DOHH2 (cell line): ENCODE measurements around the gene KAT8.

Experiments used
- CTCF ChIP-seq: fragments of 200-600 bp; sonication (generic); IDR thresholded peaks from one replicate; pipeline ENCODE4 v1.5.1; 2014; ENCODE audit warnings: antibody characterized with exemption, mild to moderate bottlenecking, low read depth, low read length; ENCODE audit not compliant: poor library complexity, severe bottlenecking
- EZH2phosphoT487 ChIP-seq: fragments of 200-600 bp; sonication (generic); IDR thresholded peaks from 2 replicates; pipeline ENCODE4 v1.6.1; 2017; ENCODE audit warnings: borderline replicate concordance, mild to moderate bottlenecking, antibody characterized with exemption, low read length, moderate library complexity, mixed read lengths

GRCh38 chr16:31111881-31112466 is 5.5 kb upstream of the KAT8 start:
- TF ChIP-seq CTCF (no peak), EZH2phosphoT487 (no peak)
